ENCODE data around the gene ZNF175.

Gene ZNF175

GRCh38 chr19:51573331-51573730 is 2.2 kb downstream of the ZNF175 start:
- no peak for TF ChIP-seq CTCF (IDR thresholded peaks at IDR 0.05; ENCODE audit: low read depth, low read length)

GRCh38 chr19:51576850-51577249 is 5.8 kb downstream of the ZNF175 start:
- H3K4me3 ChIP-seq (ENCODE audit: low read depth, low read length) = no peak overlapping the region

More at GRCh38 chr19:51573331-51573730, 2.2 kb downstream of the ZNF175 start:
- peaks cover 12% of the 10 kb centered on the region for H3K36me3 ChIP-seq
- peaks cover 7% of the 10 kb centered on the region; the same call in 1 of the 2 replicates for H3K27me3 ChIP-seq
- no peaks in the 10 kb centered on the region for H3K9me3 ChIP-seq
- no peak overlapping the region for H3K4me3 ChIP-seq (ENCODE audit: low read depth, low read length)
- peaks cover 3% of the 10 kb centered on the region for H3K4me1 ChIP-seq
- DNase-seq = no peak

GRCh38 chr19:51586103-51586728 is 15.1 kb downstream of the ZNF175 start:
- DNase-seq = no peak

More at GRCh38 chr19:51576850-51577249, 5.8 kb downstream of the ZNF175 start:
- no peak for TF ChIP-seq CTCF (IDR thresholded peaks at IDR 0.05; ENCODE audit: low read depth, low read length)
- peaks cover 2% of the 10 kb centered on the region; the same call in 1 of the 2 replicates for H3K4me1 ChIP-seq
- no peaks in the 10 kb centered on the region for H3K27me3 ChIP-seq
- H3K36me3 ChIP-seq = peaks cover 17% of the 10 kb centered on the region
- H3K9me3 ChIP-seq = no peaks in the 10 kb centered on the region
- no peak for DNase-seq

GRCh38 chr19:51586799-51587198 is 15.7 kb downstream of the ZNF175 start:
- TF ChIP-seq CTCF (IDR thresholded peaks at IDR 0.05; ENCODE audit: low read depth, low read length) = no peak
- peaks cover 38% of the 10 kb centered on the region for H3K36me3 ChIP-seq

More at GRCh38 chr19:51586103-51586728, 15.1 kb downstream of the ZNF175 start:
- no peaks in the 10 kb centered on the region for H3K27me3 ChIP-seq
- no peaks in the 10 kb centered on the region for H3K4me1 ChIP-seq
- H3K36me3 ChIP-seq = peaks cover 43% of the 10 kb centered on the region
- no peak for TF ChIP-seq CTCF (IDR thresholded peaks at IDR 0.05; ENCODE audit: low read depth, low read length)
- H3K4me3 ChIP-seq (ENCODE audit: low read depth, low read length) = no peak overlapping the region
- H3K9me3 ChIP-seq = no peaks in the 10 kb centered on the region; the same call in none of the 2 replicates

GRCh38 chr19:51587264-51588191 is 16.4 kb downstream of the ZNF175 start:
- H3K36me3 ChIP-seq = peaks cover 35% of the 10 kb centered on the region
- no peak for DNase-seq
- H3K9me3 ChIP-seq = no peaks in the 10 kb centered on the region; the same call in none of the 2 replicates
- H3K4me1 ChIP-seq = no peaks in the 10 kb centered on the region
- H3K27me3 ChIP-seq = no peaks in the 10 kb centered on the region
- no peak overlapping the region for H3K4me3 ChIP-seq (ENCODE audit: low read depth, low read length)
- TF ChIP-seq CTCF (IDR thresholded peaks at IDR 0.05; ENCODE audit: low read depth, low read length) = no peak

More at GRCh38 chr19:51586799-51587198, 15.7 kb downstream of the ZNF175 start:
- Histone ChIP-seq H3K4me3 (ENCODE audit: low read depth, low read length) (no peak overlapping the region), H3K9me3 (no peaks in the 10 kb centered on the region; the same call in none of the 2 replicates), H3K27me3 (no peaks in the 10 kb centered on the region), H3K4me1 (no peaks in the 10 kb centered on the region)
- DNase-seq = no peak

All from BE2C (cell line).